Astrocyte of the hippocampus (primary cell): ENCODE measurements around the gene SOBP.
"Not testable (repeated sequence)": the region's sequence is repeated elsewhere in the genome, so short reads cannot be mapped to it uniquely, and the experiment has no call there.

ENCODE experiments used
- DNase-seq: peaks from one replicate; pipeline ENCODE4 v3.0.0; 2011; ENCODE audit warnings: low read depth, low spot score

SOBP gene

GRCh38 chr6:107489636-107490565, at the start of gene SOBP:
Gene SOBP, plus strand, starts transcription at chr6:107490117. Its CDS starts 500 bp downstream, at chr6:107490617.
- peak; percentile 76 for DNase-seq

DNA sequence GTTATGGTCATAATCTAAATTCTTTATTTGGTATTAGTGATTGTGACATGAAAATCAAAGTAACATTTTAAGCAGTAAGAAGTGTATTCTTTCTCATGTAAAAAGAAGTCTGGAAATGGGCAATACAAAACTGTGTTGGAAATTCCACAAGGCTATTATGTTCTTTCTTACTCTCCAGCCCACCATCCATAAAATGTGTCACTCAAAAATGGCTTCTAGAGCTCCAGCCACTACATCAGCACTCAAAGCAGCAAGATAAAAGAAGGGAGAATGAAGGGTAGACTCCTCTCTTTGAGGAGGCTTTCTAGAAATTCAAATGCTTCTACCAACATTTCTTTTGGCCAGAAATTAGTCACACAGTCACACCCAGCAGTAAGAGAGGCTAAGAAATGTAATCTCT, 49.0 kb upstream of the SOBP start:
- DNase-seq, result no peak

DNA sequence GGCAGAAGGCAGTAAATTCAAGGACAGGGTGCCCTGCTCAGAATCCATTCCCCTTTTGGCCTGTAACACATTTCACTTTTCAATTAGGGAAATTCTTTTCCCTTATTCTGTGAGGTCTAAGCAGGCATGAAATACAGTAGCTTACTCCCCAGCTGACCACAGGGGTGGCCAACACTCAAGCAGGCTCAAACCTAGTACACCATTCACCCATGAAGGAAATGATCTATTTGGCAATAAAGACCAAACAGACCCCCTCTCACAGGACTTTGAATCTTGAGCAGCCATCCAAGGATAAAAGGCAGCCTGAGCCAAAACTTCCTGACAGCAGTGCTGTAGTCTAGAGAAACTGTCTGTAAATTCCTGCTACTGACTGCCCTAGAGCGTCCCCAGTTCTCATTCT, 48.2 kb upstream of the SOBP start:
- no peak for DNase-seq

- no peak for DNase-seq
Observed at GRCh38 chr6:107442938-107443607, 46.8 kb upstream of the SOBP start.

- no peak for DNase-seq
Observed at GRCh38 chr6:107443608-107444267, 46.2 kb upstream of the SOBP start.

DNA sequence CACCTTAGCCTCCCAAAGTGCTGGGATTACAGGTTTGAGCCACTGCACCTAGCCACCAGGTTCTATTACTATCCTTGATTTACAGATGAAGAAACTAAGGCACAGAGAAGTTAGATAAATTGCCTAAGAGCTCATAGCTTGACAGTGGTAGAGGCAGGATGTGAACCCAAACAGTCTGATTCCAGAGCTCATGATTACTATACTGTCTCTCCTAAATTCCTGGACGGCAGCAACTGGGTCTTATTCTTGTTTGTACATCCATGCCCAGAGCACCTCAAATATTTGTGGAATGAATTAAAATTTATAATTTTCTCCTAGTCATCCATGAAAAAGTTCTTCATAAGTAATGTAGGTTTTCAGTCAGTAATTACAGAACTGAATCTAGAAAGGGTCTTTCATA, 45.6 kb upstream of the SOBP start:
- DNase-seq, result peak; percentile 24

DNA sequence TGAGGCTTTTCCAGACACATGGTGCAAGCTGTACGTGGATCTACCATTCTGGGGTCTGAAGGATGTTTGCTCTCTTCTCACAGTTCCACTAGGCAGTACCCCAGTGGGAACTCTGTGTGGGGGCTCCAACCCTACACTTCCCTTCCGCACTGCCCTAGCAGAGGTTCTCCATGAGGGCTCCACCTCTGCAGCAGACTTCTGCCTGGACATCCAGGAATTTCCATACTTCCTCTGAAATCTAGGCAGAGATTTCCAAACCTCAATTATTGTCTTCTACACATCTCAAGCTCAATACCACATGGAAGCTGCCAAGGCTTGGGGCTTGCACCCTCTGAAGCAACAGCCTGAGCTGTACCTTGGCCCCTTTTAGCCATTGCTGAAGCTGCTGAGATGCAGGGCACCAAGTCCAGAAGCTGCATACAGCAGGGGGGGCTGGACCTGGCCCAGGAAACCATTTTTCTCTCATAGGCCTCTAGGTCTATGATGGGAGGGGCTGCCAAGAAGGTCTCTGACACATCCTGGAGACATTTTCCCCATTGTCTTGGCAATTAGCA, 42.2 kb upstream of the SOBP start:
- DNase-seq, result no peak

DNA sequence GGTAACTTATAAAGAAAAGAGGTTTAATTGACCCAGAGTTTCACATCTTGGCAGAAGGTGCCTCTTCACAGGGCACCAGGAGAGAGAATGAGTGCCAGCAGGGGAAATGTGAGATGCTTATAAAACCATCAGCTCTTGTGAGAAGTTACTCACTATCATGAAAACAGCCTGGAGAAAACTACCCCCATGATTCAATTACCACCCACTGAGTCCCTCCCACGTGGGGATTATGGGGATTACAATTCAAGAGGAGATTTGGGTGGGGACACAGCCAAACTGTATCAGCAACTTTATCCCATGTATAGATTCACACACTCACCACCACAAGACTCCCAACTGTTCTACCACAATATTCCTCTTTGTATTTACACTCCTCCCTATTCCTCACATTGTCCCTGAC, 41.1 kb upstream of the SOBP start:
- no peak for DNase-seq

- DNase-seq, result no peak
Observed at GRCh38 chr6:107458672-107459282, 31.1 kb upstream of the SOBP start.

DNA sequence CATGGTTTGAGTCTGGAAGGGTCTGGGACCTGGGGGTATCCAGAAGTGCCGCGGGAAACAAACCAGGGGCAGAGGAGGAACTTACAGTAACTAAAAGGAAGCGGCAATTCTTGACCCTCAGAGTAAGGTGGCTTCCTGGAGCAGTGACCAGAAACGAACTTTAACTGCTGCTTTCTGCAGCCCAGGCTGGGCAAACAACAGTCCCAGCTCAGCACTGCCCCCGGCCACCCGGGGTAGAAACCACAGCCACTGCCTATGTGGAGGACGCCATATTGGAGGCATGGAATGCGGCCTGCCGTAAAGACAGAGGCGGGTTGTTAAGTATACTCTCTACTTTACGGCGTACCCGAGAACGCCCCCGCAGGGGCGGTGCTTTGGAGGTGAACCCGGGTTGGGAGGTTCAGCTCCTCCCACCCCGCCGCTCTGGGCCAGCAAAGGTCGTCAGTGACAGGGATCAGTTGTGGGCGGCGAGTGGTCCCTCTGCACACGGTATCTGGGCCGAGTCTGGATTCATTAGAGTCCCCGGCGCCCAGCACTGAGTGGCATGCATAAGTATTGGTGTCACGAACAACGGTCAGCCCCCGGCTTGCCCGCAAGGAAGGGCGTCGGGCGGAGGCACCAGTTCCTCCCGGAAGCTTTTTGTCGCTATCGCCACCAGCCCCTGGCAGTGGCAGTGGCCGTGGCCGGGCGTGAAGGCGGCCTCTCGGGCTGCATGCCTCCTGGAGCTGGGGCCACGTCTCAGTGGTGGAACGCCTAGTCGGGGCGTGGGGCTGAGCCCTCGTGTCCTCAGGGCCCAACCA, 30.4 kb upstream of the SOBP start, which contains the start of gene PDSS2:
PDSS2 (minus strand) TSS at position 282 of the 800 bp plus-strand sequence; CDS start at position 3, 279 bp downstream.
- DNase-seq, result peak; percentile 98

DNA sequence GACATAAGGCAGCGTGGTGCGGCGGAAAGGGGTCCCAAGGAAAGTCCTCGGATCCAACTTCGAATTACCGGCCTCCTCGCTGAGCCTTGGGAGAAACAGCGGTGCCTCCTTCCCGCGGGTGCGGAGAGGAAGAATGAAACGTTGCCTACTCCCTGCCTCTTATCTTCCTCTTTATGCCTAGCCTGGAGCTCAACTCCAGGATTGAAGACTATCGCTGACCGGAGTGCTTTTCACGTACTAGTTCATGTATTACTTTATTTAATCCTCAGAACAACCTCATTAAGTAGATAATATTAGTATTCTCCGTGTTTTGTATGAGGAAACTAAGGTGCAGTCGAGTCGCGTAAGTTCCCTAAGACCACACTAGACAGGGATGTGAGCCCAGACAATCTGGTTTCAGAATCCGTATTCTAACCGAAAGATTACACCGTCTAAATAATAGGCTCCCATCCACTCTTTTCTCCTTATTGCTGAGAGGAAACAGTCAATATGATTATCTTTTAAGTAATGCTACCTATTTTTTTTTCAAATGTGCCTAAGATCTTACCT, 29.8 kb upstream of the SOBP start:
- no peak for DNase-seq

DNA sequence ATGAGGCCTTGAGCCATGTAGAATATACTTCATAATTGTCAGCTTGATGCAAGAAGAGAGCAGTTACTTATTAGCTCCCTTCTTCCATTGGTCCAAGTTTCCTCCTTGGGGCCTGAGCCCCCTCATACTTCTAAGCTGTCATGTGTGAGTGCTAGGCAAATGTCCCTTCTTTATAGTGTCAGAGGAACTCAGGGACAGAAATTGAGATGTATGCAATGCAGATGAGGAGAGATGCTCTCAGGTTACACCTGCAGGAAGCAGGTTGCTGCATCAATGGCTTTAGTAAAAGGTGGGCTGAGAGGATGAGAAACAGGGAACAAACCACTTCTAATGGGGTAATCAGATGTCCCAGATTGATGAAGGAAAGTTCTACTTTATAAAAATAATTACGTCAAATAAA, 23.9 kb upstream of the SOBP start:
- DNase-seq, result no peak

GRCh38 chr6:107470364-107470763, 19.6 kb upstream of the SOBP start:
- no peak for DNase-seq

DNA sequence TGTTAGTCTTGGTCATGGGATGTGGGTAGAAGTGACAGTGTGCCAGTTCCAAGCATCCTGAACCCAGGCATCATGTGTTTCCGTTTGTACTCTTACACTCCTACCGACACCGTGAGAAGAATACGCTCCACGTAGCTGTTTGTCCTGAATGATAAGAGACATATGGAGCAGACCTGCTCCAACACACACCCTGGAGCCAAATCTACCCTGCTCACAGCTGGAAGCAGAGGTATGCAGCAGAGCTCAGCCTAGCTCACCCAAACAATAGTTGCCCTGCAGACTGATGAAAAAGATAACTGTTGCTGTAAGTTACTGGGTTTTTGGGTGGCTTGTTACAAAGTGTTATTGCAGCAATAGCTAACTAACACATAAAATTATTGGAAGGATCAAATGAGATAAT, 16.3 kb upstream of the SOBP start:
- DNase-seq, result no peak

DNA sequence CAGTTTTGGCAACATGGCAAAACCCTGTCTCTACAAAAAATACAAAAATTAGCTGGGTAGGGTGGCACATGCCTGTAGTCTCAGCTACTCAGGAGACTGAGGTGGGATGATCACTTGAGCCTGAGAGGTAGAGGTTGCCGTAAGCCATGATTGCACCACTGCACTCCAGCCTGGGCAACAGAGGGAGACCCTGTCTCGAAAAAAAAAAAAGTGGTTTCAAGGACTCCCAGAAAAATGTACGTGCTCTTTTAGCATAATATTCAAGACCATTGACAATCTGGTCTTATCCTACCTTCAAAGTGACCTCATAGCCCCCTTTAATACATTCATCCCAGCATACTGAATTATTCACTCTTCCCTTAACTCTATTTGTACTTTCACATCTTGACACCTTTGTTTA, 14.6 kb upstream of the SOBP start:
- not testable (repeated sequence) for DNase-seq

- not testable (repeated sequence) for DNase-seq
Observed at GRCh38 chr6:107475826-107476225, 14.1 kb upstream of the SOBP start.

GRCh38 chr6:107479089-107479690, 10.7 kb upstream of the SOBP start:
- no peak for DNase-seq

GRCh38 chr6:107485157-107485556, 4.8 kb upstream of the SOBP start:
- no peak for DNase-seq

- DNase-seq, result peak; percentile 10
Observed at GRCh38 chr6:107488174-107488874, 1.6 kb upstream of the SOBP start.
